WTC11 (cell line): ENCODE measurements around the gene NEK7.

Source experiments
- CBFB ChIP-seq: sonication (generic); formaldehyde crosslinking; IDR thresholded peaks from 2 replicates; pipeline ENCODE4 v1.8.1; 2022; ENCODE audit warnings: mild to moderate bottlenecking, low read depth, missing genetic modification reagents
- CTCF ChIP-seq: fragments of 200-600 bp; IDR thresholded peaks from 2 replicates; pipeline ENCODE4 v1.8.0; 2022; ENCODE audit warnings: antibody characterized with exemption
- JUN ChIP-seq: sonication (generic); formaldehyde crosslinking; IDR thresholded peaks from 2 replicates; pipeline ENCODE4 v1.8.0; 2023; ENCODE audit warnings: mild to moderate bottlenecking, missing genetic modification reagents
- NR2C2 ChIP-seq: sonication (generic); formaldehyde crosslinking; IDR thresholded peaks from 2 replicates; pipeline ENCODE4 v1.8.0; 2022; ENCODE audit warnings: mild to moderate bottlenecking, missing genetic modification reagents
- PRDM15 ChIP-seq: sonication (generic); formaldehyde crosslinking; IDR thresholded peaks from 2 replicates; pipeline ENCODE4 v1.8.0; 2022; ENCODE audit warnings: missing genetic modification reagents
- TCF7 ChIP-seq: sonication (generic); formaldehyde crosslinking; IDR thresholded peaks from 2 replicates; pipeline ENCODE4 v1.8.0; 2022; ENCODE audit warnings: mild to moderate bottlenecking, low read depth, missing genetic modification reagents, moderate library complexity
- ZNF232 ChIP-seq: sonication (generic); formaldehyde crosslinking; IDR thresholded peaks from 2 replicates; pipeline ENCODE4 v1.8.0; 2022; ENCODE audit warnings: mild to moderate bottlenecking, missing genetic modification reagents
- TF ChIP-seq, protein P1 (sequence below): sonication (generic); formaldehyde crosslinking; IDR thresholded peaks from 2 replicates; pipeline ENCODE4 v1.8.1; 2022; ENCODE audit warnings: low read depth, missing genetic modification reagents, borderline replicate concordance
- TF ChIP-seq, protein P2 (sequence below): sonication (generic); formaldehyde crosslinking; IDR thresholded peaks from 2 replicates; pipeline ENCODE4 v1.8.1; 2022; ENCODE audit warnings: missing genetic modification reagents, borderline replicate concordance

GRCh38 chr1:198267921-198268320 lies 111.1 kb downstream of the NEK7 start:
- TF ChIP-seq CTCF (no peak), JUN (CRISPR knock-in tag) (no peak), PRDM15 (CRISPR knock-in tag) (no peak), CBFB (CRISPR knock-in tag) (no peak), TCF7 (CRISPR knock-in tag) (no peak), ZNF232 (no peak), NR2C2 (CRISPR knock-in tag) (no peak)
- TF ChIP-seq, protein P1, sequence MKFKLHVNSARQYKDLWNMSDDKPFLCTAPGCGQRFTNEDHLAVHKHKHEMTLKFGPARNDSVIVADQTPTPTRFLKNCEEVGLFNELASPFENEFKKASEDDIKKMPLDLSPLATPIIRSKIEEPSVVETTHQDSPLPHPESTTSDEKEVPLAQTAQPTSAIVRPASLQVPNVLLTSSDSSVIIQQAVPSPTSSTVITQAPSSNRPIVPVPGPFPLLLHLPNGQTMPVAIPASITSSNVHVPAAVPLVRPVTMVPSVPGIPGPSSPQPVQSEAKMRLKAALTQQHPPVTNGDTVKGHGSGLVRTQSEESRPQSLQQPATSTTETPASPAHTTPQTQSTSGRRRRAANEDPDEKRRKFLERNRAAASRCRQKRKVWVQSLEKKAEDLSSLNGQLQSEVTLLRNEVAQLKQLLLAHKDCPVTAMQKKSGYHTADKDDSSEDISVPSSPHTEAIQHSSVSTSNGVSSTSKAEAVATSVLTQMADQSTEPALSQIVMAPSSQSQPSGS = no peak
- TF ChIP-seq, protein P2, sequence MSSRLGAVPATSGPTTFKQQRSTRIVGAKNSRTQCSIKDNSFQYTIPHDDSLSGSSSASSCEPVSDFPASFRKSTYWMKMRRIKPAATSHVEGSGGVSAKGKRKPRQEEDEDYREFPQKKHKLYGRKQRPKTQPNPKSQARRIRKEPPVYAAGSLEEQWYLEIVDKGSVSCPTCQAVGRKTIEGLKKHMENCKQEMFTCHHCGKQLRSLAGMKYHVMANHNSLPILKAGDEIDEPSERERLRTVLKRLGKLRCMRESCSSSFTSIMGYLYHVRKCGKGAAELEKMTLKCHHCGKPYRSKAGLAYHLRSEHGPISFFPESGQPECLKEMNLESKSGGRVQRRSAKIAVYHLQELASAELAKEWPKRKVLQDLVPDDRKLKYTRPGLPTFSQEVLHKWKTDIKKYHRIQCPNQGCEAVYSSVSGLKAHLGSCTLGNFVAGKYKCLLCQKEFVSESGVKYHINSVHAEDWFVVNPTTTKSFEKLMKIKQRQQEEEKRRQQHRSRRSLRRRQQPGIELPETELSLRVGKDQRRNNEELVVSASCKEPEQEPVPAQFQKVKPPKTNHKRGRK = no peak
